Bone marrow (tissue), 2 donors: ENCODE results near the gene LMO1.

Experiments used
- DNase-seq, 2 donors: peaks; one replicate each; lab custom pipeline; 2025; lab: John Stamatoyannopoulos, UW

Gene LMO1

GRCh38 chr11:8288166-8288772 lies 24.6 kb upstream of the LMO1 start:
- no peak for DNase-seq

- DNase-seq, result no peak
Observed at GRCh38 chr11:8287703-8288102, 24.0 kb upstream of the LMO1 start.

GRCh38 chr11:8287297-8287696 lies 23.6 kb upstream of the LMO1 start:
- no peak for DNase-seq

- DNase-seq, result no peak
Observed at GRCh38 chr11:8286886-8287285, 23.2 kb upstream of the LMO1 start.

GRCh38 chr11:8285796-8286195 lies 22.1 kb upstream of the LMO1 start:
- DNase-seq, result no peak

- no peak for DNase-seq
Observed at GRCh38 chr11:8285228-8285627, 21.6 kb upstream of the LMO1 start.

GRCh38 chr11:8283465-8284230 lies 20.0 kb upstream of the LMO1 start:
- DNase-seq, result no peak

- no peak for DNase-seq
Observed at GRCh38 chr11:8283100-8283464, 19.4 kb upstream of the LMO1 start.

GRCh38 chr11:8282631-8283030 lies 19.0 kb upstream of the LMO1 start:
- no peak for DNase-seq

GRCh38 chr11:8281266-8281665 lies 17.6 kb upstream of the LMO1 start:
- DNase-seq, result no peak

GRCh38 chr11:8277691-8278090 lies 14.0 kb upstream of the LMO1 start:
- no peak for DNase-seq

- no peak for DNase-seq
Observed at GRCh38 chr11:8276528-8276927, 12.8 kb upstream of the LMO1 start.

GRCh38 chr11:8273287-8273686 lies 9.6 kb upstream of the LMO1 start:
- DNase-seq, result peak in 1 of 2 donors; percentile 38

GRCh38 chr11:8271106-8271886 lies 7.6 kb upstream of the LMO1 start:
- no peak for DNase-seq

- DNase-seq, result no peak
Observed at GRCh38 chr11:8269636-8270035, 6.0 kb upstream of the LMO1 start.

GRCh38 chr11:8268530-8269400 lies 5.1 kb upstream of the LMO1 start:
- DNase-seq, result no peak

GRCh38 chr11:8267831-8268529 lies 4.3 kb upstream of the LMO1 start:
- DNase-seq, result no peak

GRCh38 chr11:8267280-8267679 lies 3.6 kb upstream of the LMO1 start:
- no peak for DNase-seq

GRCh38 chr11:8266246-8267241 lies 2.9 kb upstream of the LMO1 start:
- DNase-seq, result no peak

GRCh38 chr11:8265681-8266241 lies 2.1 kb upstream of the LMO1 start:
- no peak for DNase-seq
